Fibroblast of lung (primary cell): ENCODE measurements around the gene METRNL. TPM values are rescaled to one million over a fixed set of nuclear protein-coding genes. Genes with fewer than 3 reads are reported as not detected.

ENCODE experiments used
- DNase-seq, 2 donors: peaks; one replicate each; pipeline versions ENCODE4 v3.0.0 to v3.0.0-alpha.2; 2010; ENCODE audit warnings: low read depth in 2 of 2
- H2AFZ ChIP-seq: 2 replicates; pipeline ENCODE4 v1.5.1; 2012; ENCODE audit warnings: low read length, control low read depth, inconsistent platforms
- H3K27ac ChIP-seq: 2 replicates; pipeline ENCODE4 v1.5.1; 2011; ENCODE audit warnings: low read length, control low read depth; ENCODE audit not compliant: insufficient read depth
- H3K27me3 ChIP-seq: 2 replicates; pipeline ENCODE4 v1.5.1; 2011; ENCODE audit warnings: mild to moderate bottlenecking, low read length; ENCODE audit not compliant: control insufficient read depth, insufficient read depth
- H3K36me3 ChIP-seq: 2 replicates; pipeline ENCODE4 v1.5.1; 2011; ENCODE audit warnings: low read length; ENCODE audit not compliant: control insufficient read depth, insufficient read depth
- H3K4me1 ChIP-seq: 2 replicates; pipeline ENCODE4 v1.5.1; 2011; ENCODE audit warnings: low read length; ENCODE audit not compliant: control insufficient read depth, insufficient read depth; ENCODE audit errors: extremely low read depth
- H3K4me2 ChIP-seq: 2 replicates; pipeline ENCODE4 v1.5.1; 2011; ENCODE audit warnings: low read length, control low read depth; ENCODE audit not compliant: insufficient read depth; ENCODE audit errors: extremely low read depth
- H3K4me3 ChIP-seq, 4 experiments: fragments of 200-600 bp in 1 of 4; sonication (generic) in 1 of 4; replicated peaks in 1 of 4; 2 replicates each; pipeline ENCODE4 v1.5.1; 2011 to 2016; ENCODE audit warnings: low read length in 4 of 4, low read depth in 3 of 4, mild to moderate bottlenecking in 3 of 4, control low read depth in 2 of 4, inconsistent platforms in 1 of 4, mixed read lengths in 1 of 4; ENCODE audit not compliant: insufficient read depth in 1 of 4; ENCODE audit errors: control extremely low read depth in 1 of 4
- H3K79me2 ChIP-seq: 2 replicates; pipeline ENCODE4 v1.5.1; 2012; ENCODE audit warnings: mild to moderate bottlenecking, low read length, inconsistent platforms; ENCODE audit not compliant: control insufficient read depth, insufficient read depth
- H3K9ac ChIP-seq: 2 replicates; pipeline ENCODE4 v1.5.1; 2011; ENCODE audit warnings: mild to moderate bottlenecking, low read length, control low read depth; ENCODE audit not compliant: insufficient read depth
- H3K9me3 ChIP-seq: 2 replicates; pipeline ENCODE4 v1.5.1; 2012; ENCODE audit warnings: low read depth, low read length; ENCODE audit not compliant: control insufficient read depth, insufficient read depth
- H4K20me1 ChIP-seq: 2 replicates; pipeline ENCODE4 v1.5.1; 2011; ENCODE audit warnings: low read length; ENCODE audit not compliant: control insufficient read depth, insufficient read depth; ENCODE audit errors: extremely low read depth
- EZH2 ChIP-seq: IDR thresholded peaks from 2 replicates; pipeline ENCODE4 v1.5.1; 2012; ENCODE audit warnings: low read length, control low read depth, mild to moderate bottlenecking; ENCODE audit errors: missing control alignments
- polyA plus RNA-seq, 2 donors: library from polyadenylated mRNA; depleted of rRNA in 1 of 2; stranded (reverse) in 1 of 2; unstranded in 1 of 2; fragments of >200 nt; gene quantifications; 2 replicates each; pipeline ENCODE4 v1.2.1, GENCODE V29; 2011 to 2012; ENCODE audit warnings: missing spikeins in 1 of 2
- total RNA-seq: library from RNA; depleted of rRNA; stranded (reverse); fragments of >200 nt; gene quantifications from 2 replicates; pipeline ENCODE4 v1.2.1, GENCODE V29; 2014
- TF ChIP-seq, protein P1 (sequence below), 2 donors: IDR thresholded peaks in 1 of 2; conservative IDR thresholded peaks in 1 of 2; 1 replicate in 1 of 2; 2 replicates in 1 of 2; pipeline ENCODE4 v1.5.1; 2011 to 2012; ENCODE audit warnings: low read length in 2 of 2, control low read depth in 1 of 2, inconsistent platforms in 1 of 2, low read depth in 1 of 2, mild to moderate bottlenecking in 1 of 2

Gene METRNL
- total and polyA plus RNA-seq, 2 donors (not counting 1 experiment from before 2014, with no cell fraction given) = 27.0 to 120 TPM

DNA sequence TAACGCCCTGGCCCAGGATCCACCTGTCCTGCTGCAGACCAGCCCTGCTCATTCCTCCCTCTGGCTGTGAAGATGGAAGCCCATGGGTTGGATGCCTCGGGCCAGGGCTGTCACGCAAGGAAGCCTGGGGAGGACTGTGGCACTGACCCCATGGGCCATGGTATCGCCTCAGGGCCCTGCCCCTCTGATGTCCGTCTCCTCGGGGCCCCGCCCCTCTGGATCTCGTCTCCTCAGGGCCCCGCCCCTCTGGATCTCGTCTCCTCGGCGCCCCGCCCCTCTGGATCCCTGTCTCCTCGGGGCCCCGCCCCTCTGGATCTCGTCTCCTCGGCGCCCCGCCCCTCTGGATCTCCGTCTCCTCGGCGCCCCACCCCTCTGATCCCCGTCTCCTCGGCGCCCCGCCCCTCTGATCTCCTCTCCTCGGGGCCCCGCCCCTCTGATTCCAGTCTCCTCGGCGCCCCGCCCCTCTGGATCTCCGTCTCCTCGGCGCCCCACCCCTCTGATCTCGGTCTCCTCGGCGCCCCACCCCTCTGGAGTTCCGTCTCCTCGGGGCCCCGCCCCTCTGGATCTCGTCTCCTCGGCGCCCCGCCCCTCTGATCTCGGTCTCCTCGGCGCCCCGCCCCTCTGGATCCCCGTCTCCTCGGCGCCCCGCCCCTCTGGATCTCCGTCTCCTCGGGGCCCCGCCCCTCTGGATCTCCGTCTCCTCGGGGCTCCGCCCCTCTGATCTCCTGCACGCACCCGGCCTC, 24.0 kb downstream of the METRNL start:
- no peak overlapping the region for H2AFZ ChIP-seq
- no peaks in the 10 kb centered on the region for H3K9me3 ChIP-seq
- H3K4me2 ChIP-seq = no peak overlapping the region
- no peak overlapping the region for H3K27ac ChIP-seq
- TF ChIP-seq, protein P1, sequence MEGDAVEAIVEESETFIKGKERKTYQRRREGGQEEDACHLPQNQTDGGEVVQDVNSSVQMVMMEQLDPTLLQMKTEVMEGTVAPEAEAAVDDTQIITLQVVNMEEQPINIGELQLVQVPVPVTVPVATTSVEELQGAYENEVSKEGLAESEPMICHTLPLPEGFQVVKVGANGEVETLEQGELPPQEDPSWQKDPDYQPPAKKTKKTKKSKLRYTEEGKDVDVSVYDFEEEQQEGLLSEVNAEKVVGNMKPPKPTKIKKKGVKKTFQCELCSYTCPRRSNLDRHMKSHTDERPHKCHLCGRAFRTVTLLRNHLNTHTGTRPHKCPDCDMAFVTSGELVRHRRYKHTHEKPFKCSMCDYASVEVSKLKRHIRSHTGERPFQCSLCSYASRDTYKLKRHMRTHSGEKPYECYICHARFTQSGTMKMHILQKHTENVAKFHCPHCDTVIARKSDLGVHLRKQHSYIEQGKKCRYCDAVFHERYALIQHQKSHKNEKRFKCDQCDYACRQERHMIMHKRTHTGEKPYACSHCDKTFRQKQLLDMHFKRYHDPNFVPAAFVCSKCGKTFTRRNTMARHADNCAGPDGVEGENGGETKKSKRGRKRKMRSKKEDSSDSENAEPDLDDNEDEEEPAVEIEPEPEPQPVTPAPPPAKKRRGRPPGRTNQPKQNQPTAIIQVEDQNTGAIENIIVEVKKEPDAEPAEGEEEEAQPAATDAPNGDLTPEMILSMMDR (conservative IDR thresholded peaks at IDR 0.05 in 1 of 2, IDR thresholded peaks at IDR 0.05 in 1 of 2; ENCODE audit: low read depth in 1 of 2, low read length in 2 of 2) = no peak
- no peak for TF ChIP-seq EZH2
- no peaks in the 10 kb centered on the region for H3K36me3 ChIP-seq
- peaks cover 8% of the 10 kb centered on the region for H3K4me1 ChIP-seq
- H4K20me1 ChIP-seq = no peaks in the 10 kb centered on the region
- H3K4me3 ChIP-seq = no peak overlapping the region
- H3K79me2 ChIP-seq = no peaks in the 10 kb centered on the region
- H3K9ac ChIP-seq = no peak overlapping the region
- no peaks in the 10 kb centered on the region for H3K27me3 ChIP-seq
- DNase-seq = peak in 1 of 2 donors; percentile 47

DNA sequence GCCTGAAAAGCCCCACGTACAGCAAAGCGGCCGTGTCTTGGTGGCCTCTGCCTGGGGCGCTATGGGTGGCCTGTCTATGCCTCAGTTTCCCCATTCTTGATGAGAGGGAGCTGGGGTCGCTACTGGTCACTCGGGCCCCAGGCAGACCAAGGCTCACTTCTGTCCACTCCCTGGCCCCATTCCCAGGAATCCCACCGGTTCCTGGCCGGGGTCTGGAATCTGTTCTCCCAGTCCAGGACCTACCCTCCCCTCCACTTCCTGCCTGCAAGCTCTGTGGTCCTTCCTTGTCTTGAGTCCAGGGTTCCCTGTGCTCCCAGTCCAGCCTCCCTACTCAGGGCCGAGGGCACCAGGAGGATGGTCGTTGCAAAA, 24.5 kb downstream of the METRNL start:
- Histone ChIP-seq H3K27ac (no peak overlapping the region), H3K9ac (no peak overlapping the region), H3K79me2 (no peaks in the 10 kb centered on the region), H3K4me2 (no peak overlapping the region), H3K4me3 (no peak overlapping the region), H3K4me1 (peaks cover 8% of the 10 kb centered on the region), H3K36me3 (no peaks in the 10 kb centered on the region), H3K9me3 (peaks cover 4% of the 10 kb centered on the region), H4K20me1 (no peaks in the 10 kb centered on the region), H2AFZ (no peak overlapping the region), H3K27me3 (peaks cover 3% of the 10 kb centered on the region)
- TF ChIP-seq EZH2 = no peak
- TF ChIP-seq, protein P1 (conservative IDR thresholded peaks at IDR 0.05 in 1 of 2, IDR thresholded peaks at IDR 0.05 in 1 of 2; ENCODE audit: low read depth in 1 of 2, low read length in 2 of 2) = no peak
- DNase-seq = no peak

DNA sequence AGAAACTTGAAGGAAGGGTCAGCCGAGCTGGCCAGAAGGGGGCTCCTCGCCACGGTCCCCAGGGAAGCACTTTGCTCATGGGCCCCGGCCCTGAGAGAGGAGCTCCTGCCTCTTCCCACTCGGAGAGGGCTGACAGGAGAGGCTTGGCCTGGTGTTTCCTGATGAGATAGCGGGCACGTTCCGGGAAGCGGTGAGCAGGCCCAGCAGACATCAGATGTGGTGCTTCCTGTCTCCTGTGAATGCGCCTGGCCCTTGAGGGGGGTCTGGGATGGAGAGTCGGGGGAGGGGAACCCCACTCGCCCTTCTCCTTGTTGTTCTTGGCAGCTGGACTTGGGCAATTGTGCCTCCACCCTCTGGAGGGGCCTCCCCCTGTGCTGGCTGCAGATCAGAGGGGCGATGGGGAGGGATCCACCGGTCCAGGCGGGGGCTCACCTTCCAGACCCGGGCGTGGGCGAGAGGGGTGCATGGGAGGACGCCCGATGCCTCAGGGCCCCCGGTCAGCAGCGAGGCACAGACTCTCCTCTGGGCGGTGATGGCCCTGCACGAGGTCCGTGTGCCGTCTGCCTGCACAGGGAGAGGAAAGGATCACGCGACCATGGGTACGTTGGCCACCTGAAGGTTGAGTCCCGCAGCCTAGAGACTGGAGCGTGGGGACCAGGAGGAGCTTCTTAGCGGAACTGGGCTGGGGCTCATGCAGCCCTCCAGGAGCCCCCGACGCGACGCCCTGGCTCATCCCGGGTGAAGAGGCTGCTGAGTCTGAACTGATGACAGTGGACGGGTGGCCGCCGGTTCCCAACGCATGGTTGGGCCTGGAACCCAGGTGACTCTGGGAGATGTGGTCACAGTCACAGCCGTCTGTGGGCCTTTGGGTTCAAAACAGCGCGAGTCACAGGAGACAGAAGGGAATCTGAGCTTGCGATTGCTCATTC, 25.4 kb downstream of the METRNL start:
- DNase-seq = no peak
- Histone ChIP-seq H3K9me3 (peaks cover 6% of the 10 kb centered on the region), H3K4me2 (no peak overlapping the region), H2AFZ (no peak overlapping the region), H3K27ac (no peak overlapping the region), H3K79me2 (no peaks in the 10 kb centered on the region), H3K4me1 (peaks cover under 1% of the 10 kb centered on the region), H3K27me3 (peaks cover 4% of the 10 kb centered on the region), H3K9ac (no peak overlapping the region), H4K20me1 (no peaks in the 10 kb centered on the region), H3K36me3 (no peaks in the 10 kb centered on the region), H3K4me3 (no peak overlapping the region)
- TF ChIP-seq, protein P1 (conservative IDR thresholded peaks at IDR 0.05 in 1 of 2, IDR thresholded peaks at IDR 0.05 in 1 of 2; ENCODE audit: low read depth in 1 of 2, low read length in 2 of 2) = no peak
- no peak for TF ChIP-seq EZH2
